Activated naive CD4-positive, alpha-beta T cell treated with anti-CD3 and anti-CD28 coated beads for 36 hours (primary cell): ENCODE measurements around the gene KCNQ4. TPM values are rescaled to one million over a fixed set of nuclear protein-coding genes. Genes with fewer than 3 reads are reported as not detected.

Experiments
- CTCF ChIA-PET: fragments of 350-600 bp; sonication (Branson Sonifier 250); formaldehyde crosslinking; loops from one replicate; lab custom pipeline; 2021; ENCODE audit warnings: antibody characterized with exemption; lab: Charles Lee
- DNase-seq: peaks from one replicate; pipeline ENCODE4 v3.0.0-alpha.2; 2020
- H3K27ac Mint-ChIP-seq: one replicate; pipeline ENCODE4 v1.8.0; 2021; ENCODE audit warnings: mild to moderate bottlenecking, mixed read lengths
- H3K27me3 Mint-ChIP-seq: one replicate; pipeline ENCODE4 v1.8.0; 2021; ENCODE audit warnings: low read depth, mixed read lengths
- H3K36me3 Mint-ChIP-seq: one replicate; pipeline ENCODE4 v1.8.0; 2021; ENCODE audit warnings: low read depth, mixed read lengths
- H3K4me1 Mint-ChIP-seq: one replicate; pipeline ENCODE4 v1.8.0; 2021; ENCODE audit warnings: low read depth, mixed read lengths
- H3K4me3 Mint-ChIP-seq: one replicate; pipeline ENCODE4 v1.8.0; 2021; ENCODE audit warnings: mild to moderate bottlenecking, moderate library complexity, mixed read lengths
- H3K9me3 Mint-ChIP-seq: one replicate; pipeline ENCODE4 v1.8.0; 2021; ENCODE audit warnings: mixed read lengths
- intact Hi-C: fragments of 100-400 bp; cut with micrococcal nuclease; formaldehyde crosslinking; loops from one replicate; pipeline ENCODE4 v1.15.1; 2023
- total RNA-seq, 2 experiments: library from RNA; stranded (reverse); gene quantifications; one replicate each; pipeline ENCODE4 v1.2.3, GENCODE V29; 2021

The KCNQ4 gene
- total RNA-seq: under 1 TPM; 0.49 to 0.50 TPM

- no peak within 1 kb of the TSS for H3K27ac Mint-ChIP-seq
- intact Hi-C loops: no loop called here
- peak within 1 kb of the TSS; percentile 63 for H3K4me3 Mint-ChIP-seq
- H3K27me3 Mint-ChIP-seq: peaks cover 15% of the 10 kb centered on the region
- peaks cover 7% of the 10 kb centered on the region for H3K4me1 Mint-ChIP-seq
- DNase-seq: peak; percentile 43
- no peaks in the 10 kb centered on the region for H3K9me3 Mint-ChIP-seq
- peaks cover 3% of the 10 kb centered on the region for H3K36me3 Mint-ChIP-seq
- CTCF ChIA-PET: interaction anchor here (2.1 kb wide), 2 partner anchors 9 to 10 kb away, joined by 8 to 10 read pairs; no protein-coding TSS in a partner anchor
Measured at GRCh38 chr1:40783001-40783905, at the start of gene KCNQ4. Gene KCNQ4 (plus strand): TSS chr1:40783787. CDS start chr1:40784094, 307 bp downstream.

- intact Hi-C loops: no loop called here
- Mint-ChIP-seq H3K27ac (no peak overlapping the region), H3K36me3 (peaks cover 21% of the 10 kb centered on the region)
Measured at GRCh38 chr1:40734882-40735628, 48.5 kb upstream of the KCNQ4 start.

GRCh38 chr1:40736085-40736531 is 47.5 kb upstream of the KCNQ4 start:
- Mint-ChIP-seq H3K27ac (no peak overlapping the region), H3K4me3 (no peak overlapping the region), H3K4me1 (peaks cover 40% of the 10 kb centered on the region), H3K27me3 (no peaks in the 10 kb centered on the region), H3K36me3 (peaks cover 21% of the 10 kb centered on the region), H3K9me3 (no peaks in the 10 kb centered on the region)
- CTCF ChIA-PET: interaction anchor here (0.7 to 1.0 kb wide), 2 partner anchors 14 to 61 kb away, joined by 4 read pairs; no protein-coding TSS in a partner anchor
- DNase-seq: no peak
- intact Hi-C loops: no loop called here

More at GRCh38 chr1:40734882-40735628, 48.5 kb upstream of the KCNQ4 start:
- CTCF ChIA-PET: no interaction called here
- peaks cover 39% of the 10 kb centered on the region for H3K4me1 Mint-ChIP-seq
- no peak for DNase-seq
- H3K27me3 Mint-ChIP-seq: no peaks in the 10 kb centered on the region
- no peaks in the 10 kb centered on the region for H3K9me3 Mint-ChIP-seq
- no peak overlapping the region for H3K4me3 Mint-ChIP-seq

GRCh38 chr1:40738831-40739230 is 44.8 kb upstream of the KCNQ4 start:
- no peaks in the 10 kb centered on the region for H3K27me3 Mint-ChIP-seq
- H3K36me3 Mint-ChIP-seq: peaks cover 30% of the 10 kb centered on the region
- no peak overlapping the region for H3K4me3 Mint-ChIP-seq
- no peak overlapping the region for H3K27ac Mint-ChIP-seq
- CTCF ChIA-PET: interaction anchor here (0.7 to 1.1 kb wide), 3 partner anchors 17 to 108 kb away, joined by 3 to 5 read pairs (median 3); no protein-coding TSS in a partner anchor
- H3K9me3 Mint-ChIP-seq: no peaks in the 10 kb centered on the region
- DNase-seq: no peak
- H3K4me1 Mint-ChIP-seq: peaks cover 50% of the 10 kb centered on the region
- intact Hi-C loops: no loop called here

GRCh38 chr1:40739455-40740008 is 44.1 kb upstream of the KCNQ4 start:
- Mint-ChIP-seq H3K27me3 (no peaks in the 10 kb centered on the region), H3K27ac (no peak overlapping the region), H3K4me1 (peaks cover 53% of the 10 kb centered on the region), H3K4me3 (no peak overlapping the region), H3K9me3 (no peaks in the 10 kb centered on the region), H3K36me3 (peaks cover 30% of the 10 kb centered on the region)
- CTCF ChIA-PET: interaction anchor here (1.1 kb wide), 1 partner anchor 16 kb away, joined by 5 read pairs; no protein-coding TSS in a partner anchor
- intact Hi-C loops: no loop called here
- DNase-seq: no peak

GRCh38 chr1:40740039-40740996 is 43.3 kb upstream of the KCNQ4 start:
- DNase-seq: no peak
- H3K27me3 Mint-ChIP-seq: no peaks in the 10 kb centered on the region
- H3K36me3 Mint-ChIP-seq: peaks cover 30% of the 10 kb centered on the region
- CTCF ChIA-PET: interaction anchor here (2.0 kb wide), 1 partner anchor 13 kb away, joined by 9 read pairs; no protein-coding TSS in a partner anchor
- no peak overlapping the region for H3K27ac Mint-ChIP-seq
- intact Hi-C loops: no loop called here
- H3K9me3 Mint-ChIP-seq: no peaks in the 10 kb centered on the region
- no peak overlapping the region for H3K4me3 Mint-ChIP-seq
- H3K4me1 Mint-ChIP-seq: peaks cover 52% of the 10 kb centered on the region

- H3K36me3 Mint-ChIP-seq: peaks cover 36% of the 10 kb centered on the region
- no peak for DNase-seq
- H3K9me3 Mint-ChIP-seq: no peaks in the 10 kb centered on the region
- no peak overlapping the region for H3K4me3 Mint-ChIP-seq
- peaks cover 59% of the 10 kb centered on the region for H3K4me1 Mint-ChIP-seq
- intact Hi-C loops: no loop called here
- no peaks in the 10 kb centered on the region for H3K27me3 Mint-ChIP-seq
- no peak overlapping the region for H3K27ac Mint-ChIP-seq
- CTCF ChIA-PET: interaction anchor here (0.6 to 2.0 kb wide), 2 partner anchors 12 to 72 kb away, joined by 3 to 9 read pairs; no protein-coding TSS in a partner anchor
Measured at GRCh38 chr1:40740997-40741736, 42.4 kb upstream of the KCNQ4 start.

- CTCF ChIA-PET: interaction anchor here (2.0 kb wide), 1 partner anchor 11 kb away, joined by 9 read pairs; no protein-coding TSS in a partner anchor
- H3K4me3 Mint-ChIP-seq: no peak overlapping the region
- H3K9me3 Mint-ChIP-seq: no peaks in the 10 kb centered on the region
- peak; percentile 55 for DNase-seq
- H3K27ac Mint-ChIP-seq: peak overlapping the region; percentile 66
- no peaks in the 10 kb centered on the region for H3K27me3 Mint-ChIP-seq
- intact Hi-C loops: loop anchor here (1.0 kb wide), 2 partner anchors 11 to 51 kb away; partner anchors contain the start of gene NFYC
- H3K36me3 Mint-ChIP-seq: peaks cover 42% of the 10 kb centered on the region
- peaks cover 60% of the 10 kb centered on the region for H3K4me1 Mint-ChIP-seq
Measured at GRCh38 chr1:40742363-40743061, 41.1 kb upstream of the KCNQ4 start.

GRCh38 chr1:40743452-40743851 is 40.1 kb upstream of the KCNQ4 start:
- CTCF ChIA-PET: interaction anchor here (0.7 kb wide), 1 partner anchor 31 kb away, joined by 3 read pairs; no protein-coding TSS in a partner anchor
- peaks cover 49% of the 10 kb centered on the region for H3K36me3 Mint-ChIP-seq
- peaks cover 60% of the 10 kb centered on the region for H3K4me1 Mint-ChIP-seq
- DNase-seq: no peak
- intact Hi-C loops: no loop called here
- H3K27me3 Mint-ChIP-seq: no peaks in the 10 kb centered on the region
- H3K9me3 Mint-ChIP-seq: no peaks in the 10 kb centered on the region
- H3K27ac Mint-ChIP-seq: no peak overlapping the region
- no peak overlapping the region for H3K4me3 Mint-ChIP-seq

- Mint-ChIP-seq H3K4me3 (no peak overlapping the region), H3K4me1 (peaks cover 58% of the 10 kb centered on the region), H3K9me3 (no peaks in the 10 kb centered on the region), H3K27me3 (no peaks in the 10 kb centered on the region), H3K27ac (no peak overlapping the region), H3K36me3 (peaks cover 51% of the 10 kb centered on the region)
- intact Hi-C loops: no loop called here
- CTCF ChIA-PET: interaction anchor here (0.7 to 0.9 kb wide), 2 partner anchors 29 to 30 kb away, joined by 3 to 4 read pairs; no protein-coding TSS in a partner anchor
- no peak for DNase-seq
Measured at GRCh38 chr1:40743860-40744259, 39.7 kb upstream of the KCNQ4 start.
